ENCODE data around the gene HOXA6. TPM values are rescaled to one million over a fixed set of nuclear protein-coding genes. Genes with fewer than 3 reads are reported as not detected.

HOXA6 gene
- polyA plus RNA-seq, 1 donor from 2014 or later = not detected

DNA sequence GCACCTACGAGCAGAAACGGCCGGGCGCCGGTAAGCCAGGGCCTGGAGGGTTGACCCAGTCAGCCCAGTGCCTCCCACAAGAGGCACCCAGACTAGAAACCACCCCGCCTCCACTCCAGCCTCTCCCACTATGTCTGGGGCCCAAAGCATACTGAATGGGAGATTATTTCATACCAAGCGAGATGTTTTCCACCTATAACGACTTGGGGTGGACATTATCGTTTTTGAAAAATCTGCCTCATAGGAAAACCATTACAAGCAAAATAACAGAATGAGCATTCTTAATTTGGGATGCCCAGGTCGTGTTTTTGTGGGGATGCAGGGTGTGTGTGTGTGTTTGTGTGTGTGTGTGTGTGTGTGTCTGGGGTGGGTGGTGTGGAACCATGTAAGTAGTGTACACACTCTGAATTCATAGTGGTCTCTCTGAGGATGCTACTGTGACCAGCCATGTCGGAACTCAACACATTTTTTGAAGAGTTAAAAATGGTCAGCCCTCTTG is 1.6 kb downstream of the HOXA6 start:
- no peaks in the 10 kb centered on the region for H3K36me3 ChIP-seq (ENCODE audit: insufficient read depth, low read length)
- no peak overlapping the region for H3K9ac ChIP-seq (ENCODE audit: low read length)
- no peaks in the 10 kb centered on the region for H3K9me2 ChIP-seq (ENCODE audit: insufficient read depth, low read length)
- no peaks in the 10 kb centered on the region for H3K79me2 ChIP-seq (replicated peaks; ENCODE audit: insufficient read depth, low read length)
- no peaks in the 10 kb centered on the region for H3F3A ChIP-seq (ENCODE audit: insufficient read depth, low read length, poor library complexity, severe bottlenecking)
- no peaks in the 10 kb centered on the region for H4K20me1 ChIP-seq (ENCODE audit: insufficient read depth)
- no peak overlapping the region for H3K4me2 ChIP-seq (ENCODE audit: low read length)
- no peak for TF ChIP-seq TAF1 (IDR thresholded peaks at IDR 0.05; ENCODE audit: low read depth)
- TF ChIP-seq SMC3 (conservative IDR thresholded peaks at IDR 0.05; ENCODE audit: poor library complexity) = no peak
- TF ChIP-seq EP300 (conservative IDR thresholded peaks at IDR 0.05; ENCODE audit: poor library complexity, severe bottlenecking) = no peak
- TF ChIP-seq, protein P1, sequence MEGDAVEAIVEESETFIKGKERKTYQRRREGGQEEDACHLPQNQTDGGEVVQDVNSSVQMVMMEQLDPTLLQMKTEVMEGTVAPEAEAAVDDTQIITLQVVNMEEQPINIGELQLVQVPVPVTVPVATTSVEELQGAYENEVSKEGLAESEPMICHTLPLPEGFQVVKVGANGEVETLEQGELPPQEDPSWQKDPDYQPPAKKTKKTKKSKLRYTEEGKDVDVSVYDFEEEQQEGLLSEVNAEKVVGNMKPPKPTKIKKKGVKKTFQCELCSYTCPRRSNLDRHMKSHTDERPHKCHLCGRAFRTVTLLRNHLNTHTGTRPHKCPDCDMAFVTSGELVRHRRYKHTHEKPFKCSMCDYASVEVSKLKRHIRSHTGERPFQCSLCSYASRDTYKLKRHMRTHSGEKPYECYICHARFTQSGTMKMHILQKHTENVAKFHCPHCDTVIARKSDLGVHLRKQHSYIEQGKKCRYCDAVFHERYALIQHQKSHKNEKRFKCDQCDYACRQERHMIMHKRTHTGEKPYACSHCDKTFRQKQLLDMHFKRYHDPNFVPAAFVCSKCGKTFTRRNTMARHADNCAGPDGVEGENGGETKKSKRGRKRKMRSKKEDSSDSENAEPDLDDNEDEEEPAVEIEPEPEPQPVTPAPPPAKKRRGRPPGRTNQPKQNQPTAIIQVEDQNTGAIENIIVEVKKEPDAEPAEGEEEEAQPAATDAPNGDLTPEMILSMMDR (IDR thresholded peaks at IDR 0.05; ENCODE audit: poor library complexity, severe bottlenecking) = no peak
- TF ChIP-seq, protein P2, sequence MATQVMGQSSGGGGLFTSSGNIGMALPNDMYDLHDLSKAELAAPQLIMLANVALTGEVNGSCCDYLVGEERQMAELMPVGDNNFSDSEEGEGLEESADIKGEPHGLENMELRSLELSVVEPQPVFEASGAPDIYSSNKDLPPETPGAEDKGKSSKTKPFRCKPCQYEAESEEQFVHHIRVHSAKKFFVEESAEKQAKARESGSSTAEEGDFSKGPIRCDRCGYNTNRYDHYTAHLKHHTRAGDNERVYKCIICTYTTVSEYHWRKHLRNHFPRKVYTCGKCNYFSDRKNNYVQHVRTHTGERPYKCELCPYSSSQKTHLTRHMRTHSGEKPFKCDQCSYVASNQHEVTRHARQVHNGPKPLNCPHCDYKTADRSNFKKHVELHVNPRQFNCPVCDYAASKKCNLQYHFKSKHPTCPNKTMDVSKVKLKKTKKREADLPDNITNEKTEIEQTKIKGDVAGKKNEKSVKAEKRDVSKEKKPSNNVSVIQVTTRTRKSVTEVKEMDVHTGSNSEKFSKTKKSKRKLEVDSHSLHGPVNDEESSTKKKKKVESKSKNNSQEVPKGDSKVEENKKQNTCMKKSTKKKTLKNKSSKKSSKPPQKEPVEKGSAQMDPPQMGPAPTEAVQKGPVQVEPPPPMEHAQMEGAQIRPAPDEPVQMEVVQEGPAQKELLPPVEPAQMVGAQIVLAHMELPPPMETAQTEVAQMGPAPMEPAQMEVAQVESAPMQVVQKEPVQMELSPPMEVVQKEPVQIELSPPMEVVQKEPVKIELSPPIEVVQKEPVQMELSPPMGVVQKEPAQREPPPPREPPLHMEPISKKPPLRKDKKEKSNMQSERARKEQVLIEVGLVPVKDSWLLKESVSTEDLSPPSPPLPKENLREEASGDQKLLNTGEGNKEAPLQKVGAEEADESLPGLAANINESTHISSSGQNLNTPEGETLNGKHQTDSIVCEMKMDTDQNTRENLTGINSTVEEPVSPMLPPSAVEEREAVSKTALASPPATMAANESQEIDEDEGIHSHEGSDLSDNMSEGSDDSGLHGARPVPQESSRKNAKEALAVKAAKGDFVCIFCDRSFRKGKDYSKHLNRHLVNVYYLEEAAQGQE (IDR thresholded peaks at IDR 0.05; ENCODE audit: borderline replicate concordance) = no peak
- no peak for TF ChIP-seq POLR2AphosphoS5 (IDR thresholded peaks at IDR 0.05)
- no peak for TF ChIP-seq RAD21 (conservative IDR thresholded peaks at IDR 0.05)
- no peak for TF ChIP-seq MXI1 (conservative IDR thresholded peaks at IDR 0.05; ENCODE audit: poor library complexity, severe bottlenecking)
- no peak for TF ChIP-seq EZH2 (IDR thresholded peaks at IDR 0.05; ENCODE audit: borderline replicate concordance, insufficient read depth, low read length, poor library complexity, severe bottlenecking)
- H2AFZ ChIP-seq (ENCODE audit: low read depth, low read length) = no peak overlapping the region
- H3K9me3 ChIP-seq (ENCODE audit: low read length) = peaks cover 40% of the 10 kb centered on the region
- H3K27ac ChIP-seq (ENCODE audit: low read length) = no peak overlapping the region
- H3K4me3 ChIP-seq (ENCODE audit: low read length) = no peak overlapping the region
- H3K27me3 ChIP-seq (ENCODE audit: insufficient read depth, low read depth, low read length) = peaks cover 100% of the 10 kb centered on the region

DNA sequence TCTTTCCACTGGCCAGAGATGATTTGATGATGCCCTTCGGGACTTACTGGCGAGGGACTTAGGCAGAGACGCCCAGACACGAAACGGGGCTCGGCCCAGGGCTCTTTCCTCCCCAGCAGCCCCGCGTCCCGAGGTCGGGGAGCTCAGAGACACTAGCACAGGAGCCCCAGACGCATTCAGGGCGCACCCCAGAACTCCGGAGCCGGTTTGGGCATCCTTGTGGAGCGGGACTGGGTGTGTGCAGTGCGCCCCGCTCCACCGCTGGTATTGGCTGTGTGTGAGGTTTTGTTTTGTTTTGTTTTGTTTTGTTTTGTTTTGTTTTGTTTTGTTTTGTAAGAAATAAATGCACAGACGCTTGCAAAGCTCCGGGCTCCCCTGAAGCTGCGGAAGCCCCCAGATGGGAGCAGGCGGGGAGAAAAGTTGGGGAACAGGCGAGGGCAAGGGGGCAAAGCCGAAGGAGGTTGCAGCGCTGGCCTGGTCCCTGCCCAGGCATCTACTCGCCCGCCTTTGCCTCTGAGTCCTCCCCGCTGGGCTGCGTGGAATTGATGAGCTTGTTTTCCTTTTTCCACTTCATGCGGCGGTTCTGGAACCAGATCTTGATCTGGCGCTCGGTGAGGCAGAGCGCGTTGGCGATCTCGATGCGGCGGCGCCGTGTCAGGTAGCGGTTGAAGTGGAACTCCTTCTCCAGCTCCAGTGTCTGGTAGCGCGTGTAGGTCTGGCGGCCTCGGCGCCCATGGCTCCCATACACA is 2.2 kb downstream of the HOXA6 start:
- H3K27me3 ChIP-seq (ENCODE audit: insufficient read depth, low read depth, low read length) = peaks cover 100% of the 10 kb centered on the region
- no peak overlapping the region for H3K4me2 ChIP-seq (ENCODE audit: low read length)
- H3K9ac ChIP-seq (ENCODE audit: low read length) = no peak overlapping the region
- H3F3A ChIP-seq (ENCODE audit: insufficient read depth, low read length, poor library complexity, severe bottlenecking) = no peaks in the 10 kb centered on the region
- no peaks in the 10 kb centered on the region for H3K9me2 ChIP-seq (ENCODE audit: insufficient read depth, low read length)
- peaks cover 40% of the 10 kb centered on the region for H3K9me3 ChIP-seq (ENCODE audit: low read length)
- H3K79me2 ChIP-seq (replicated peaks; ENCODE audit: insufficient read depth, low read length) = no peaks in the 10 kb centered on the region
- H4K20me1 ChIP-seq (ENCODE audit: insufficient read depth) = no peaks in the 10 kb centered on the region
- H3K27ac ChIP-seq (ENCODE audit: low read length) = no peak overlapping the region
- H3K4me3 ChIP-seq (ENCODE audit: low read length) = no peak overlapping the region
- TF ChIP-seq, protein P1 (IDR thresholded peaks at IDR 0.05; ENCODE audit: poor library complexity, severe bottlenecking) = no peak
- TF ChIP-seq, protein P2 (IDR thresholded peaks at IDR 0.05; ENCODE audit: borderline replicate concordance) = no peak
- TF ChIP-seq TAF1 (IDR thresholded peaks at IDR 0.05; ENCODE audit: low read depth) (no peak), EZH2 (IDR thresholded peaks at IDR 0.05; ENCODE audit: borderline replicate concordance, insufficient read depth, low read length, poor library complexity, severe bottlenecking) (no peak), EP300 (conservative IDR thresholded peaks at IDR 0.05; ENCODE audit: poor library complexity, severe bottlenecking) (no peak), POLR2AphosphoS5 (IDR thresholded peaks at IDR 0.05) (no peak), RAD21 (conservative IDR thresholded peaks at IDR 0.05) (no peak)
- H3K36me3 ChIP-seq (ENCODE audit: insufficient read depth, low read length) = no peaks in the 10 kb centered on the region
- no peak overlapping the region for H2AFZ ChIP-seq (ENCODE audit: low read depth, low read length)

Measured in neural cell (in vitro differentiated cells).